Memory B cell (primary cell): Measurements from ENCODE around the gene LGALS4.
A peak's percentile ranks its signal among the peaks of the same experiment; 100 is the strongest.
"Not testable (repeated sequence)": the region's sequence is repeated elsewhere in the genome, so short reads cannot be mapped to it uniquely, and the experiment has no call there.

ENCODE experiments used
- ATAC-seq: fragments of 150-1000 bp; cut with Tn5 transposase; 2 replicates; pipeline ENCODE4 v1.10.0; 2021; ENCODE audit warnings: low read depth, mild to moderate bottlenecking, moderate library complexity
- DNase-seq, 2 donors: peaks; one replicate each; pipeline ENCODE4 v3.0.0; 2022; ENCODE audit warnings: low spot score in 2 of 2
- H3K27ac Mint-ChIP-seq: one replicate; pipeline ENCODE4 v1.8.0; 2022; ENCODE audit warnings: mild to moderate bottlenecking, moderate library complexity, mixed read lengths
- H3K27me3 Mint-ChIP-seq: one replicate; pipeline ENCODE4 v1.8.0; 2022; ENCODE audit warnings: mixed read lengths
- H3K36me3 Mint-ChIP-seq: one replicate; pipeline ENCODE4 v1.8.0; 2022; ENCODE audit warnings: mild to moderate bottlenecking, mixed read lengths
- H3K4me1 Mint-ChIP-seq: one replicate; pipeline ENCODE4 v1.8.0; 2022; ENCODE audit warnings: mixed read lengths
- H3K4me3 Mint-ChIP-seq: one replicate; pipeline ENCODE4 v1.8.0; 2022; ENCODE audit warnings: mild to moderate bottlenecking, moderate library complexity, mixed read lengths
- H3K9me3 Mint-ChIP-seq: one replicate; pipeline ENCODE4 v1.8.0; 2022; ENCODE audit warnings: mixed read lengths

Gene LGALS4, protein sequence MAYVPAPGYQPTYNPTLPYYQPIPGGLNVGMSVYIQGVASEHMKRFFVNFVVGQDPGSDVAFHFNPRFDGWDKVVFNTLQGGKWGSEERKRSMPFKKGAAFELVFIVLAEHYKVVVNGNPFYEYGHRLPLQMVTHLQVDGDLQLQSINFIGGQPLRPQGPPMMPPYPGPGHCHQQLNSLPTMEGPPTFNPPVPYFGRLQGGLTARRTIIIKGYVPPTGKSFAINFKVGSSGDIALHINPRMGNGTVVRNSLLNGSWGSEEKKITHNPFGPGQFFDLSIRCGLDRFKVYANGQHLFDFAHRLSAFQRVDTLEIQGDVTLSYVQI

DNA sequence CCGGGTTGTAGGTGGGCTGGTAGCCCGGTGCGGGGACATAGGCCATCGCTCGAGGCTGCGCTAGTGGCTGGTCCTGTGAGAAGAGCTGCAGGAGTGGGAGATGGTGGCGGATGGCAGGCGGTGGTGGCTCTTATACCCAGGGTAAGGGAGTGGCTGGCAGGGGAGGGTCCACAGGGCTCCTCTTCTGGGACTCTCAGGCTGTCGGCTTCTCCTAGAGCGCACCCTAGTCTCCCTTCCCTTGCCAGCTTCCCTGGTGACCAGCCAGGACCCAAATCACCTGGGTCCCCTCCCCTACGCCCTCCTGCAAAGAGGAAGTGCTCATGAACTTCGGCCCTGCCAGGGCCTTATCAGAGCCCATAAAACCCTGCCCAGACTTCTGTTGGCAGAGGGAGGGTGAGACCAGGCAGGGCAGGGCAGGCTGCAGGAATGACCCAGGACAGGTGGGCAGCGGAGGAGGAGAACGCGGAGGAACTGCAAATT is at the start of gene LGALS4:
Gene LGALS4 (minus strand): TSS at position 105 of the 480 bp plus-strand sequence. CDS start 59 bp downstream, at position 46.
- Mint-ChIP-seq H3K27ac (peak within 1 kb of the TSS; percentile 14), H3K27me3 (no peaks in the 10 kb centered on the region), H3K9me3 (peaks cover 1% of the 10 kb centered on the region), H3K36me3 (peaks cover 25% of the 10 kb centered on the region), H3K4me1 (no peaks in the 10 kb centered on the region), H3K4me3 (no peak within 1 kb of the TSS)
- no peak for ATAC-seq
- DNase-seq: no peak

DNA sequence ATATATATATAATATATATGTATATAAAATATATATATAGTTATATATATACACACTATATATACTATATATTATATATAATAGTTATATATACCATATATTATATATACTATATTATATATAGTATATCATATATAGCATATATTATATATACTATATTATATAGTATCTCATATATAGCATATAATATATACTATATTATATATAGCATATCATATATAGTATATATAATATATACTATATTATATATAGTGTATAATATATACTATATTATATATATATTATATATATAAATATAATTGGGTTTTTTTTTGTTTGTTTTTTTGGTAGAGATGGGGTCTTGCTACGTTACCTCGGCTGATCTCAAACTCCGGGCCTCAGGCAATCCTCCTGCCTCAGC is 48.6 kb upstream of the LGALS4 start:
- Mint-ChIP-seq H3K9me3 (no peaks in the 10 kb centered on the region), H3K27ac (no peak overlapping the region), H3K4me1 (peaks cover 53% of the 10 kb centered on the region), H3K4me3 (no peak overlapping the region), H3K27me3 (no peaks in the 10 kb centered on the region), H3K36me3 (peaks cover 2% of the 10 kb centered on the region)
- DNase-seq (no peak), ATAC-seq (no peak)

DNA sequence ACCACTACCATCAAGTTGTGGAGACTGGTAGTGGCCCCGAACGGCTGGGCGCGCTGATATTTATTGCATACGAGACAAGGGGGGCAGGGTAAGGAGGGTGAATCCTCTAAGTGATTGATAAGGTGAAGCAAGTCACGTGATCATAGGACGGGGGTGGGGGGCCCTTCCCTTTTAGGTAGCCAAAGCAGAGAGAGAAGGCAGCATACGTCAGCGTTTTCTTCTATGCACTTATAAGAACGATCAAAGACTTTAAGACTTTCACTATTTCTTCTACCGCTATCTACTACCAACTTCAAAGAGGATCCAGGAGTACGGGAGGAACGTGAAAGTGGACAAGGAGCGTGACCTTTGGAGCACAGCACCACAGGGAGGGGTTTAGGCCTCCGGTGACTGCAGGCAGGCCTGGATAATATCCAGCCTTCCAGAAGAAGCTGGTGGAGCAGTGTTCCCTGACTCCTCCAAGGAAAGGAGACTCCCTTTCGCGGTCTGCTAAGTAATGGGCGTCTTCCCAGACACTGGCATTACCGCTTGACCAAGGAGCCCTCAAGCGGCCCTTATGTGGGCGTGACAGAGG is 47.0 kb upstream of the LGALS4 start:
- peaks cover 41% of the 10 kb centered on the region for H3K4me1 Mint-ChIP-seq
- H3K4me3 Mint-ChIP-seq, H3K36me3 Mint-ChIP-seq, H3K9me3 Mint-ChIP-seq, H3K27me3 Mint-ChIP-seq, DNase-seq, ATAC-seq: not testable (repeated sequence)
- peak overlapping the region; percentile 10 for H3K27ac Mint-ChIP-seq

DNA sequence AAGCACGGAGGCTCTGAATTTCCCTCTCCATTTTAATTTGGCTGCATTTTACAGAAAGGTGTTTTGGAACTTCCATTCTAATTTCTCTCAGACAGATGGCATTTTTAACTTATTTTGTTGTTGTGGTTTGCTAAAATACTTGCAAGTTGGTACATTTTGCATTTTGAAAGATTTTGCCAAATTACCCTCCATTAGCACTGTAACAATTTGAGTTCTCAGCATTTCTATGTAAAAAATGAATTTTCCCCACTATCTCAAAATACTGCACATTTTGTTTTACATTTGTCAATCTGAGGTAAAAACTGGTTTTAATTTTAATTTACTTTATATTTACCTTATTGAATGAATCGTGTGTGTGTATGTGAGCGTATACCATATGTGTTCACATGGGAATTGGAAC is 44.1 kb upstream of the LGALS4 start:
- ATAC-seq: no peak
- H3K27ac Mint-ChIP-seq: peak overlapping the region; percentile 83

DNA sequence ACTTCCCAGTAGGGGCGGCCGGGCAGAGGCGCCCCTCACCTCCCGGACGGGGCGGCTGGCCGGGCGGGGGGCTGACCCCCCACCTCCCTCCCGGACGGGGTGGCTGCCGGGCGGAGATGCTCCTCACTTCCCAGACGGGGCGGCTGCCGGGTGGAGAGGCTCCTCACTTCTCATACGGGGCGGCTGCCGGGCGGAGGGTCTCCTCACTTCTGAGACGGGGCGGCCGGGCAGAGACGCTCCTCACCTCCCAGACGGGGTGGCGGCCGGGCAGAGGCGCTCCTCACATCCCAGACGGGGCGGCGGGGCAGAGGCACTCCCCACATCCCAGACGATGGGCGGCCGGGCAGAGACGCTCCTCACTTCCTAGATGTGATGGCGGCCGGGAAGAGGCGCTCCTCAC is 43.0 kb upstream of the LGALS4 start:
- H3K27me3 Mint-ChIP-seq, ATAC-seq, H3K9me3 Mint-ChIP-seq, H3K36me3 Mint-ChIP-seq, H3K27ac Mint-ChIP-seq, H3K4me3 Mint-ChIP-seq, DNase-seq: not testable (repeated sequence)
- peaks cover 44% of the 10 kb centered on the region for H3K4me1 Mint-ChIP-seq

More for the DNA sequence above, 44.1 kb upstream of the LGALS4 start:
- Mint-ChIP-seq H3K4me1 (peaks cover 39% of the 10 kb centered on the region), H3K27me3 (no peaks in the 10 kb centered on the region), H3K9me3 (no peaks in the 10 kb centered on the region), H3K4me3 (peak overlapping the region; percentile 79), H3K36me3 (peaks cover 2% of the 10 kb centered on the region)
- DNase-seq: no peak

DNA sequence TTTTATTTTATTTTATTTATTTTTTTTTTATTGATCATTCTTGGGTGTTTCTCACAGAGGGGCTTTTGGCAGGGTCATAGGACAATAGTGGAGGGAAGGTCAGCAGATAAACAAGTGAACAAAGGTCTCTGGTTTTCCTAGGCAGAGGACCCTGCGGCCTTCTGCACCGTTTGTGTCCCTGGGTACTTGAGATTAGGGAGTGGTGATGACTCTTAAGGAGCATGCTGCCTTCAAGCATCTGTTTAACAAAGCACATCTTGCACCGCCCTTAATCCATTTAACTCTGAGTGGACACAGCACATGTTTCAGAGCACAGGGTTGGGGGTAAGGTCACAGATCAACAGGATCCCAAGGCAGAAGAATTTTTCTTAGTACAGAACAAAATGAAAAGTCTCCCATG is 42.2 kb upstream of the LGALS4 start:
- not testable (repeated sequence) for H3K27me3 Mint-ChIP-seq, DNase-seq, ATAC-seq, H3K9me3 Mint-ChIP-seq, H3K4me3 Mint-ChIP-seq, H3K27ac Mint-ChIP-seq, H3K36me3 Mint-ChIP-seq
- H3K4me1 Mint-ChIP-seq: peaks cover 42% of the 10 kb centered on the region

DNA sequence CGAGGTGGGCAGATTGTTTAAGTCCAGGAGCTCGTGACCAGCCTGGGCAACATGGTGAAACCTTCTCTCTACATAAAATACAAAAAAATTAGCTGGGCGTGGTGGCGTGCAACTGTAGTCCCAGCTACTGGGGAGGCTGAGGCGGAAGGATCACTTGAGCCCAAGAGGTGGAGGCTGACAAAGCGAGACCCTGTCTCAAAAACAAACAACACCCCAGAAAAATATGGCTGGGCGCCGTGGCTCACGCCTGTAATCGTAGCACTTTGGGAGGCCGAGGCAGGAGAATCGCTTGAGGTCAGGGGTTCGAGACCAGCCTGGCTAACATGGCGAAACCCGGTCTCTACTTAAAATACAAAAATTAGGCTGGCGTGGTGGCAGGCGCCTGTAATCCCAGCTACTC is 40.5 kb upstream of the LGALS4 start:
- Mint-ChIP-seq H3K27ac (peak overlapping the region; percentile 98), H3K4me3 (peak overlapping the region; percentile 88), H3K4me1 (peaks cover 40% of the 10 kb centered on the region), H3K36me3 (peaks cover 8% of the 10 kb centered on the region), H3K27me3 (no peaks in the 10 kb centered on the region), H3K9me3 (no peaks in the 10 kb centered on the region)
- DNase-seq (no peak), ATAC-seq (no peak)

DNA sequence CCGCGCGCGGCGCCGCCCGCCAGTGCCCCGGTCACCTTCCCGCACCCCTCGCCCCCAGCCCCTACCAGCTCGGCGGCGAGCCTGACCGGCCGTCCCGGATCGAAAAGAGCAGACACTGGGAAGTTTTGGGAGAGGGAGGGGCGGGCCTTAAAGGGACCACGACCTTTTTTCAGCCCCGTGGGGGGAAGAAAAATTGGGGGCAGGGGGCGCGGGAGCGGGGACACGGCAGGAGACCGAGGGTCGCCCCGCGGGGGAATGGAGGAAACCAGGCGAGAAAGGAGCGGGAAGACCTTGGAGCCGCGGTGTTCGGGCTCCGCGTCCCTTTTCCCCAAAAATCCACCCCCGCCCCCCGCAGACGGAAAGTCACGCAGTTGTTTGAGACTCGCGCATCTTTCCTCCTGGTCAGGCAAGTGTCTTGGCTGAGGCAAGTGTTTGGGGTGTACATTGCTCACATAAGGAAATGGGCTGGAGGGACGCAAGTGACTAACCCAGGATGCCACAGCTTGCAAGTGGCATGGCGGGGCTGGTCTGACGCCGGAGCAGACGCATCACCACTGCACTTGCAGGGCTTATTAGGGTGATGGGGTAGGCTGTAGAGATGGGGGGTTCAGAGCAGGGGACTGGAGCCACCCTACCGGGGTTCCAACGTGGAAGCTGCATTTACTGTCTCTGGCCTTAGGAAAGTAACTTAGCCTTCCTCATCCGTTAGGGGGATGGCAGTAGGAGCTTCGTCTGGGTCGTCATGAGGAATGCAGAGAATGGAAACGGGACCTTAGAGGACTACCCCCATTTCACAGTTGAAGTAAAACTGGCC is 39.7 kb upstream of the LGALS4 start:
- ATAC-seq (no peak), DNase-seq (peak; percentile 34 to 49)
- Mint-ChIP-seq H3K27me3 (no peaks in the 10 kb centered on the region), H3K9me3 (no peaks in the 10 kb centered on the region), H3K4me3 (peak overlapping the region; percentile 88), H3K4me1 (peaks cover 38% of the 10 kb centered on the region), H3K27ac (peak overlapping the region; percentile 98), H3K36me3 (peaks cover 10% of the 10 kb centered on the region)

DNA sequence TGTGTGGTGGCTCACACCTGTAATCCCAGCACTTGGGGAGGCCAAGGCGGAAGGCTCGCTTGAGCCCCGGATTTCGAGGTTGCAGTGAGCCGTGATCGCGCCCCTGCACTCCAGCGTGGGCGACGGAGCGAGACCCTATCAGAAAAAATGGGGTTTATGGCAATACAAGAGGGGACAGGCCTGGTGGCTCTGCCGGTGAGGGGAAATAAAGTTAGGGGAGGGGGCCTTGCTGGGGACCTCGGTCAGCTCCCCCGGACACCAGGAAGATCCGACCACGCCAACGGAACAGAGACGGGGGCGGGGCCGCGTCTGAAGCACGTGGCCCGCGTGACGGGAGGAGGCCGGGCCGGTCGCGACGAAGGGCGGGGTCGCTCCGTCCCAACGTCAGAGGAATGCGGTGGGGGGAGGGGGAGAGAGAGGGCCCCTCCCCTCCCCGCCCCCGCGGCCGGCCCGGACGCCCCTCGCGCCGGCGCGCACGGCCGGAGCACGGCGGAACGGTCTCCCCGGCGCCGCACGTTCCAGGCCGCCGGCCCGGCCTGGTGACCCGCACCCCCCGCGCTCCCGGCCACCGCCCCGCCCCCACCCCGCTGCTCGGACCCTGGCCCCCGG is 39.0 kb upstream of the LGALS4 start:
- peaks cover 36% of the 10 kb centered on the region for H3K4me1 Mint-ChIP-seq
- H3K36me3 Mint-ChIP-seq: peaks cover 13% of the 10 kb centered on the region
- DNase-seq (peak; percentile 86 to 87), ATAC-seq (peak; percentile 18)
- H3K4me3 Mint-ChIP-seq: peak overlapping the region; percentile 95
- no peaks in the 10 kb centered on the region for H3K27me3 Mint-ChIP-seq
- peak overlapping the region; percentile 98 for H3K27ac Mint-ChIP-seq
- no peaks in the 10 kb centered on the region for H3K9me3 Mint-ChIP-seq

DNA sequence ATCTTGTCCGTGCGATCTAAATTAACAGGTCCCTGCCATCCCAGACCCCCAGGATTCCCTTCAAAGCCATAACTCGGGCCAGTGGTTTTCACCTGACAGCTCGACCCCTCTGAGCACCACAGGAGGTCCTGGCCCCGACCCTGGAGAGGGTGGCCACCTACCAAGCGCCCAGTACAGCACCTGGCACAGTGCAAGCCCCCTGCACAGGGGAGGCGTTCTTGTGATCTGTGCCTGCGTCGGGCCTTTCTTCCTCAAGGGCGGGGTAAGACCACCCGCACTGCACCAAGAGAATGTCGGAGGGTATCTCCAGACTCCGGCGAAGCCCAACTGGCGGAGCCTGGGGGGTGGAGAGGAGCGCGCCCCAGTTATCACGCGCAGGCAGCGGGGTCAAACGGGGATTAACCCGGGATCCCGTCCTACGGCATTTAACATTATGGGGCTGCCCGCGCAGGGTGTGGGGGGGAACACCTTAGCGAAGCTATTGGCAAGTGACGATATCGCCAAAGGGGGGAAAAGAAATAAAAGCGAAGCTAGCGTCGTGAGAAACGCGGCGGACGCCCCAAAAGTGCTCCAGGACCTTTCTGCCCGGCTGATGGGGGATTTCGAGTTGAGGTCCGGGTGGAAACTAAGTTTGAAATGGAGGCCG is 38.4 kb upstream of the LGALS4 start:
- Mint-ChIP-seq H3K4me3 (peak overlapping the region; percentile 95), H3K4me1 (peaks cover 32% of the 10 kb centered on the region), H3K27ac (peak overlapping the region; percentile 98), H3K27me3 (no peaks in the 10 kb centered on the region), H3K9me3 (no peaks in the 10 kb centered on the region), H3K36me3 (peaks cover 11% of the 10 kb centered on the region)
- DNase-seq: peak; percentile 51 to 60
- ATAC-seq: no peak

DNA sequence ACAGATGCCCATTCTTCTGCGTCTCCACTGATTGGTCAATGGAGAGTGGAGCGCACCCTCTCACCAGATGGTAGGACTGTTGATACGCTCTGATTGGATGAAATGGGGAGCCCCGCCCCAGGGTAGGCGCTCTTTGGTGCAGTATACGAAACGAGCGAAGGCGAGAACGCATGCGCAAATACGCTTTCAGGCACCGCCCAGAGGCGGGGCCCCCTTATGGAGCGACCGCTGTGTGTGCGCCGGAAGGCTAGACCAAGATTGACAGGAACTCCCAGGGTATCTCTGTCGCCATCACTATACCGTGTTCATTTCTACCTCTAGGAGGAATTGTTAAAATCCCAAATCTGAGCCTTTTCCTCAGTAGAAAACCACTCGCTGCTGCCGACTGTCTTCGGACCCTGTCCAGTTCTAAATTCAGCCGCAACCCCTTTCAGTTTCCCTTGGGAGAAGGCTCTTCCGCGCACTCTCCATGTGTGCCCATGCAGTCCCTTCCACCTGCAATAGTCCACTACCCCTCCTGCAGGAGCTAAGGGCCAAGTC is 37.8 kb upstream of the LGALS4 start:
- Mint-ChIP-seq H3K4me3 (peak overlapping the region; percentile 95), H3K36me3 (peaks cover 16% of the 10 kb centered on the region), H3K4me1 (peaks cover 36% of the 10 kb centered on the region), H3K27me3 (no peaks in the 10 kb centered on the region), H3K9me3 (no peaks in the 10 kb centered on the region), H3K27ac (peak overlapping the region; percentile 98)
- peak; percentile 66 for ATAC-seq
- peak; percentile 86 to 97 for DNase-seq

DNA sequence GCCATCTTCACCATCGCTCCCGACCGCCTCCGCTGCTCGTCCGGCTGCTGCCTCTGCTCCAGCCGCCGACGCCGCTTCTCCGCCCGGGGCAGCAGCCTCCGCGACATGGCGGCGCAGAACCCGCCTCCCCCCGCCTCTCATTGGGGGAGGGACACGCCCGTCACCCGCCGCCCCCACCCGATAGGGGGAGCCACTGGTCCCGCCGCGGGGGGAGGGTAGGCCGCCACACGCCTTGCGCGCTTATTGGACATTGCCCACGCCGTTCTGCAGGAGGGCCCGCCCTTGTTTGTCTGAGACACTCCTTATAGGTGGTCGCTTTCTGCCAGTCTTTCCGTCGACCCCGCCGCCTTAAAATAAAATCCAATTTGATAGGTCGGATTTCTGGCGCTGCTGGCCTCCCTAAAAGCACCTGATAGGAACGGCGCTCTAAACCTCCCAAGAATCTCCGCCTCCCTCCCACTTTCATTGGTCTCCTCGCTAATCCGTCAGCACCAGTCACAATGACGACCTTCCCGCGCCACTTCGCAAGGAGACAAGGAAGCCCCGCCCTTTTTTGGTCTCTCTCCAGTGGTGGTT is 37.2 kb upstream of the LGALS4 start, which contains the start of gene HNRNPL:
Gene HNRNPL (minus strand): TSS at position 127 of the 576 bp plus-strand sequence. CDS start 20 bp downstream, at position 107.
- DNase-seq (peak; percentile 99 to 100), ATAC-seq (peak; percentile 57)
- Mint-ChIP-seq H3K4me3 (peak within 1 kb of the TSS; percentile 95), H3K27ac (peak within 1 kb of the TSS; percentile 98), H3K36me3 (peaks cover 19% of the 10 kb centered on the region), H3K27me3 (no peaks in the 10 kb centered on the region), H3K4me1 (peaks cover 39% of the 10 kb centered on the region), H3K9me3 (no peaks in the 10 kb centered on the region)
